B cell (primary cell): ENCODE measurements around the gene NDRG3.

Source experiments
- EZH2 ChIP-seq: IDR thresholded peaks from 2 replicates; pipeline ENCODE4 v1.6.1; 2012; ENCODE audit warnings: borderline replicate concordance, low read depth, mild to moderate bottlenecking, moderate library complexity, low read length; ENCODE audit not compliant: insufficient read depth, poor library complexity, severe bottlenecking
- TF ChIP-seq, protein P1 (sequence below): fragments of 200-600 bp; IDR thresholded peaks from one replicate; pipeline ENCODE4 v1.8.0; 2022; ENCODE audit warnings: antibody characterized with exemption, mild to moderate bottlenecking

DNA sequence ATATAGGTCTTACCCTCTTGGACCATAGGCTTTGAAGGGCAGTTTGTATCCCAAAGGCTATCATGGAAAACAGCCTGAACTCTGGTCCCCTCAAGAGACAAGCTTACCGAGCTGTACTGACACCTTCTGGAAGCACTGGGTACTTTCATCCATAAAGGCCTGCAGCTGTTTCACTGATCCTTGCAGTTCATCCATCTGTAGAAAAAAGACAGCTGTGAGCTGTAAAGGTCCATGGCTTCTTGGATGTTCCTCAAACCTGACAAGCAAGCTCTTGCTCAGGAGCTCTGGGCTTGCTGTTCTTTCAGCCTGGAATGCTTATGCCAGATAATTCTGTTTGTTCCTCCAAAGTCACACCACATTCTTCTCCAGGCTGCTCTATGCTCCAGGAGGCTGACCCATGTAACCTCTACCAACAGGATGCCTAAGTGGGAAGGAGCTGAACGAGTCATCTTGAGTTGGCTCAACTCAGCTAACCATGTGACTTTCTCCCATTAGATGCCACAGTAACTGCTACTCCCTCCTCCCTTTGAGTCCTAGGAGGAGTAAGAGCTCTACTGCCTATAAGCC is 8.8 kb upstream of the NDRG3 start:
- TF ChIP-seq, protein P1, sequence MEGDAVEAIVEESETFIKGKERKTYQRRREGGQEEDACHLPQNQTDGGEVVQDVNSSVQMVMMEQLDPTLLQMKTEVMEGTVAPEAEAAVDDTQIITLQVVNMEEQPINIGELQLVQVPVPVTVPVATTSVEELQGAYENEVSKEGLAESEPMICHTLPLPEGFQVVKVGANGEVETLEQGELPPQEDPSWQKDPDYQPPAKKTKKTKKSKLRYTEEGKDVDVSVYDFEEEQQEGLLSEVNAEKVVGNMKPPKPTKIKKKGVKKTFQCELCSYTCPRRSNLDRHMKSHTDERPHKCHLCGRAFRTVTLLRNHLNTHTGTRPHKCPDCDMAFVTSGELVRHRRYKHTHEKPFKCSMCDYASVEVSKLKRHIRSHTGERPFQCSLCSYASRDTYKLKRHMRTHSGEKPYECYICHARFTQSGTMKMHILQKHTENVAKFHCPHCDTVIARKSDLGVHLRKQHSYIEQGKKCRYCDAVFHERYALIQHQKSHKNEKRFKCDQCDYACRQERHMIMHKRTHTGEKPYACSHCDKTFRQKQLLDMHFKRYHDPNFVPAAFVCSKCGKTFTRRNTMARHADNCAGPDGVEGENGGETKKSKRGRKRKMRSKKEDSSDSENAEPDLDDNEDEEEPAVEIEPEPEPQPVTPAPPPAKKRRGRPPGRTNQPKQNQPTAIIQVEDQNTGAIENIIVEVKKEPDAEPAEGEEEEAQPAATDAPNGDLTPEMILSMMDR, result peak; percentile 76
- TF ChIP-seq EZH2, result no peak
